Liver (tissue), 9 donors: ENCODE measurements around the gene EDAR. TPM values are rescaled to one million over a fixed set of nuclear protein-coding genes. Genes with fewer than 3 reads are reported as not detected.

Source experiments
- DNase-seq: peaks from one replicate; pipeline ENCODE4 v3.0.0-alpha.2; 2017; ENCODE audit warnings: low spot score
- H3K27ac ChIP-seq, 2 donors: one replicate each; pipeline ENCODE4 v1.7.0; 2013; ENCODE audit warnings: inconsistent platforms in 2 of 2, low read length in 2 of 2, control low read depth in 1 of 2, low read depth in 1 of 2, mild to moderate bottlenecking in 1 of 2
- H3K27me3 ChIP-seq, 4 donors: one replicate each; pipeline versions ENCODE4 v1.6.1 to v1.7.0; 2013; ENCODE audit warnings: low read length in 3 of 4, inconsistent platforms in 1 of 4, mild to moderate bottlenecking in 1 of 4, moderate library complexity in 1 of 4; ENCODE audit not compliant: control insufficient read depth in 4 of 4, insufficient read depth in 4 of 4
- H3K36me3 ChIP-seq, 4 donors: one replicate each; pipeline versions ENCODE4 v1.6.1 to v1.7.0; 2013; ENCODE audit warnings: low read length in 3 of 4, mild to moderate bottlenecking in 3 of 4, low read depth in 1 of 4, moderate library complexity in 1 of 4; ENCODE audit not compliant: control insufficient read depth in 4 of 4, insufficient read depth in 3 of 4
- H3K4me1 ChIP-seq, 4 donors: one replicate each; pipeline versions ENCODE4 v1.6.1 to v1.7.0; 2013; ENCODE audit warnings: low read length in 3 of 4, mild to moderate bottlenecking in 3 of 4, moderate library complexity in 1 of 4; ENCODE audit not compliant: control insufficient read depth in 4 of 4, insufficient read depth in 4 of 4
- H3K4me3 ChIP-seq, 3 donors: one replicate each; pipeline versions ENCODE4 v1.6.1 to v1.7.0; 2013; ENCODE audit warnings: low read length in 3 of 3, control low read depth in 1 of 3, low read depth in 1 of 3, mild to moderate bottlenecking in 1 of 3
- H3K9ac ChIP-seq, 2 donors: one replicate each; pipeline ENCODE4 v1.7.0; 2013; ENCODE audit warnings: low read length in 2 of 2, mild to moderate bottlenecking in 2 of 2, moderate library complexity in 2 of 2, control low read depth in 1 of 2, low read depth in 1 of 2
- H3K9me3 ChIP-seq, 4 donors: one replicate each; pipeline versions ENCODE4 v1.6.1 to v1.7.0; 2013; ENCODE audit warnings: low read length in 3 of 4; ENCODE audit not compliant: control insufficient read depth in 4 of 4
- EGR1 ChIP-seq, 2 donors: IDR thresholded peaks; 2 replicates each; pipeline ENCODE4 v1.6.1; 2016 to 2018; ENCODE audit warnings: antibody characterized with exemption in 2 of 2, low read depth in 2 of 2
- FOXA1 ChIP-seq: IDR thresholded peaks from 2 replicates; pipeline ENCODE4 v1.6.1; 2016; ENCODE audit warnings: antibody characterized with exemption
- FOXA2 ChIP-seq: IDR thresholded peaks from 2 replicates; pipeline ENCODE4 v1.6.1; 2016; ENCODE audit warnings: antibody characterized with exemption
- GABPA ChIP-seq, 2 donors: IDR thresholded peaks in 1 of 2; conservative IDR thresholded peaks in 1 of 2; 2 replicates each; pipeline ENCODE4 v1.6.1; 2016; ENCODE audit warnings: antibody characterized with exemption in 2 of 2, mild to moderate bottlenecking in 1 of 2, moderate library complexity in 1 of 2
- HNF4A ChIP-seq, 2 donors: conservative IDR thresholded peaks; 2 replicates each; pipeline ENCODE4 v1.6.1; 2016; ENCODE audit warnings: antibody characterized with exemption in 2 of 2, mild to moderate bottlenecking in 2 of 2
- HNF4G ChIP-seq: IDR thresholded peaks from 2 replicates; pipeline ENCODE4 v1.6.1; 2016; ENCODE audit warnings: antibody characterized with exemption
- JUND ChIP-seq, 2 donors: IDR thresholded peaks; 2 replicates each; pipeline ENCODE4 v1.6.1; 2016; ENCODE audit warnings: antibody characterized with exemption in 2 of 2
- NR2F2 ChIP-seq: IDR thresholded peaks from 2 replicates; pipeline ENCODE4 v1.6.1; 2016; ENCODE audit warnings: antibody characterized with exemption
- RAD21 ChIP-seq, 2 donors: IDR thresholded peaks; 2 replicates each; pipeline ENCODE4 v1.6.1; 2016; ENCODE audit warnings: antibody characterized with exemption in 2 of 2, mild to moderate bottlenecking in 2 of 2
- RXRA ChIP-seq, 2 donors: IDR thresholded peaks; 2 replicates each; pipeline ENCODE4 v1.6.1; 2017 to 2018; ENCODE audit warnings: antibody characterized with exemption in 2 of 2, mild to moderate bottlenecking in 1 of 2
- SP1 ChIP-seq: IDR thresholded peaks from 2 replicates; pipeline ENCODE4 v1.6.1; 2018; ENCODE audit warnings: antibody characterized with exemption, mild to moderate bottlenecking
- TAF1 ChIP-seq: conservative IDR thresholded peaks from 2 replicates; pipeline ENCODE4 v1.6.1; 2016; ENCODE audit warnings: antibody characterized with exemption, mild to moderate bottlenecking
- YY1 ChIP-seq: IDR thresholded peaks from 2 replicates; pipeline ENCODE4 v1.6.1; 2016; ENCODE audit warnings: antibody characterized with exemption, mild to moderate bottlenecking
- WGBS: extraction: QIAGEN DNeasy Blood & Tissue Kit; methylation state at CpG from one replicate; pipeline ENCODE4 v1.1.7; 2013; 5-methylcytosine and 5-hydroxymethylcytosine counted together
- polyA plus RNA-seq, 2 donors: library from polyadenylated mRNA; stranded (reverse) in 1 of 2; unstranded in 1 of 2; fragments of 200-250 nt in 1 of 2; fragments of >200 nt in 1 of 2; fragmentation: Nextera tagmentation in 1 of 2; extraction: Ambion mirVana in 1 of 2; gene quantifications; one replicate each; pipeline versions ENCODE4 v1.2.1 to v1.2.3, GENCODE V29; 2013 to 2015
- total RNA-seq, 2 donors: library from RNA; depleted of rRNA; stranded (reverse); fragments of >200 nt; gene quantifications; one replicate each; pipeline ENCODE4 v1.2.3, GENCODE V29; 2014
- TF ChIP-seq, protein P1 (sequence below): IDR thresholded peaks from 2 replicates; pipeline ENCODE4 v1.6.1; 2016; ENCODE audit warnings: antibody characterized with exemption
- TF ChIP-seq, protein P2 (sequence below): fragments of 150-350 bp; IDR thresholded peaks from 2 replicates; pipeline ENCODE4 v1.5.1; 2017; ENCODE audit warnings: improper control_type of control experiment, low read depth, low read length; ENCODE audit not compliant: missing input control
- TF ChIP-seq, protein P3 (sequence below): IDR thresholded peaks from 2 replicates; pipeline ENCODE4 v1.6.1; 2016; ENCODE audit warnings: antibody characterized with exemption
- TF ChIP-seq, protein P4 (sequence below): IDR thresholded peaks from 2 replicates; pipeline ENCODE4 v1.6.1; 2016; ENCODE audit warnings: antibody characterized with exemption
- TF ChIP-seq, protein P5 (sequence below): IDR thresholded peaks from 2 replicates; pipeline ENCODE4 v1.6.1; 2016; ENCODE audit warnings: antibody characterized with exemption, mild to moderate bottlenecking
- donor health status: healthy.
- donor health status: healthy.
- donor health status: healthy.
- donor health status: healthy.
- donor health status: healthy.

Gene EDAR
- total and polyA plus RNA-seq, 4 donors: 0.09 to 0.50 (median 0.10) TPM

DNA sequence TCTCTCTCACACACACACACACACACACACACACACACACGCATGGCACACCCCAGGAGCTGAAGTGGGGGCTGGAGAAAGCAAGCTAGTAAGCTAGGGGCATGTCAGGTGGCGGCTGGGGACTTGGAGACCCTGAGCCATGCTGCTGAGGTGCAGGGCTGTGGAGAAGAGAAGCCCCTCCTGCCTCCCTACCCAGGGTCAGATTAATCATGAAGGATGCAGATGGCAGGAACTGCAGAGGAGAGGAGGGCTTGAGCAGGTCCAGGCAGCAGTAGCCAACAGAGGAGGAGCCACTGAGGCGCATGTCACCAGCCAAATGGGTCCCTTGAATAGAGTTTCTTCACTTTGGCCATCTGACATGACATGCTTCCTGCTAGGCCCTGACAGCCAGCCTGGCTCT, 9.6 kb downstream of the EDAR start:
- Histone ChIP-seq H3K27me3 (no peaks in the 10 kb centered on the region), H3K27ac (no peak overlapping the region), H3K9ac (no peak overlapping the region), H3K36me3 (no peaks in the 10 kb centered on the region), H3K4me3 (no peak overlapping the region), H3K9me3 (no peaks in the 10 kb centered on the region), H3K4me1 (peaks cover 4 to 35% (median 23%) of the 10 kb centered on the region in 4 donors)
- WGBS: 92% methylated on average over 3 of the region's 3 CpGs
- TF ChIP-seq RAD21 (IDR thresholded peaks at IDR 0.05) (no peak), HNF4G (no peak), FOXA1 (no peak)
- no peak for DNase-seq

DNA sequence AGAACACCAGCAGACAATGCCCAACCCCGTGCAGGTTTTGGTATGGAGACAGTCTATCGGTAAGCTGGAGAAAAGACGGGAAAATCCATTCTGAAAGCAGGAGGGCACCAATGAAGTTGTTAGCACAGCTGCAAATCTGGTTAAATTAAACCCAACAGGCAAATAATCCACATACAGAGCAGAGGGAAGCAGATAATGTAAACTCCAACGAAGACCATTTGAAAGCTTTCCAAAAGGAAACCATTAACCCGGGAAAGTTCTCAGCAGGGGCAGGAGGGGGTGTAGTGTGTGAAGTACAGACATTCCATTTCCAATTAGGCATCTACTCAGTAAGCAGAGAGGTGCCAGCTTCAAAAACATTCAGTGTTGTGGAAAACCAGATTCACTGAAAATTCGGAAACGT, 10.3 kb downstream of the EDAR start:
- TF ChIP-seq FOXA1: no peak
- TF ChIP-seq NR2F2: no peak
- no peak for TF ChIP-seq GABPA (IDR thresholded peaks at IDR 0.05 in 1 of 2, conservative IDR thresholded peaks at IDR 0.05 in 1 of 2)
- no peak for TF ChIP-seq RAD21 (IDR thresholded peaks at IDR 0.05)
- TF ChIP-seq SP1: no peak
- no peak for TF ChIP-seq EGR1 (IDR thresholded peaks at IDR 0.05; ENCODE audit: low read depth in 2 of 2)
- Histone ChIP-seq H3K27ac (no peak overlapping the region), H3K27me3 (no peaks in the 10 kb centered on the region), H3K4me3 (no peak overlapping the region), H3K9ac (no peak overlapping the region), H3K9me3 (no peaks in the 10 kb centered on the region), H3K4me1 (peaks cover 4 to 29% (median 21%) of the 10 kb centered on the region in 4 donors), H3K36me3 (no peaks in the 10 kb centered on the region)
- 43% methylated on average over 7 of the region's 7 CpGs for WGBS
- DNase-seq: no peak

DNA sequence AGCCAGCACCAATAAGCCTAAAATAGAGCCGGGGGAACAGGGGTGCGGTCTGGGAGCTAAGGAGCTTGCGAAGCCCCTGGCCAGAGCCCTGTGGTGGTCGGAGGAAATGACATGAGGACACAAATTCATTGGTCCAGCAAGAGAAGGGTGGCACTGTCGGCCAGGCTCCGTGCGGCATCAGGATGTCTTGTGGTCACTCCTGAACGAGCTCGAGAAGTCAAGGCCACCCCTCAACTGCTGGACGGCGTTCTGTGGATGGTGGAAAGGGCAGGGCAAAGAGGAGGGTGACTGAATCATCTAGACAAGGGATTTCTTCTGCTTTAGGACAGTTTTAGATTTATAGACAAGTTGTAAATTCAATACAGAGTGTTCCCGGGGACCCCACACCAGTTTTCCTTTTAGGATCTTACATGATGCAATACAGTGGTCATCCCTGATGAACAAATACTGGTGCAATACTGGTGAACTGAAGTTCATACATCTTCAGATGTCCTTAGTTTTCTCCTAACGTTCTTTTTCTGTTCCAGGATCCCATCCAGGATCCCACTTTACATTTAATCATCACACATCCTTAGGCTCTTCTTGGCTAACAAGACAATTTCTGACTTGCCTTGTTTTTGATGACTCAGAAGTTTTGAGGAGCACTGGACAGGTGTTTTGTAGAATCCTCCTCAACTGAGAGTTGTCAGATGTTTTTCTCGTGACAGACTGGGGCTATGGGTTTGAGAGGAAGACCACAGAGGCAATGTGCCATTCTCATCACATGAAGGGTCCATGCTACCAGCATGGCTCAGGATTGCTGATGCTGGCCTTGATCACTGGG, 13.2 kb downstream of the EDAR start:
- no peaks in the 10 kb centered on the region for H3K36me3 ChIP-seq
- H3K27ac ChIP-seq: no peak overlapping the region
- no peak for TF ChIP-seq EGR1 (IDR thresholded peaks at IDR 0.05; ENCODE audit: low read depth in 2 of 2)
- no peak for TF ChIP-seq NR2F2
- TF ChIP-seq FOXA1: no peak
- TF ChIP-seq SP1: no peak
- TF ChIP-seq, protein P1, sequence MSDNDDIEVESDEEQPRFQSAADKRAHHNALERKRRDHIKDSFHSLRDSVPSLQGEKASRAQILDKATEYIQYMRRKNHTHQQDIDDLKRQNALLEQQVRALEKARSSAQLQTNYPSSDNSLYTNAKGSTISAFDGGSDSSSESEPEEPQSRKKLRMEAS: no peak
- TF ChIP-seq, protein P2, sequence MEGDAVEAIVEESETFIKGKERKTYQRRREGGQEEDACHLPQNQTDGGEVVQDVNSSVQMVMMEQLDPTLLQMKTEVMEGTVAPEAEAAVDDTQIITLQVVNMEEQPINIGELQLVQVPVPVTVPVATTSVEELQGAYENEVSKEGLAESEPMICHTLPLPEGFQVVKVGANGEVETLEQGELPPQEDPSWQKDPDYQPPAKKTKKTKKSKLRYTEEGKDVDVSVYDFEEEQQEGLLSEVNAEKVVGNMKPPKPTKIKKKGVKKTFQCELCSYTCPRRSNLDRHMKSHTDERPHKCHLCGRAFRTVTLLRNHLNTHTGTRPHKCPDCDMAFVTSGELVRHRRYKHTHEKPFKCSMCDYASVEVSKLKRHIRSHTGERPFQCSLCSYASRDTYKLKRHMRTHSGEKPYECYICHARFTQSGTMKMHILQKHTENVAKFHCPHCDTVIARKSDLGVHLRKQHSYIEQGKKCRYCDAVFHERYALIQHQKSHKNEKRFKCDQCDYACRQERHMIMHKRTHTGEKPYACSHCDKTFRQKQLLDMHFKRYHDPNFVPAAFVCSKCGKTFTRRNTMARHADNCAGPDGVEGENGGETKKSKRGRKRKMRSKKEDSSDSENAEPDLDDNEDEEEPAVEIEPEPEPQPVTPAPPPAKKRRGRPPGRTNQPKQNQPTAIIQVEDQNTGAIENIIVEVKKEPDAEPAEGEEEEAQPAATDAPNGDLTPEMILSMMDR: no peak
- TF ChIP-seq HNF4G: no peak
- no peak for TF ChIP-seq HNF4A (conservative IDR thresholded peaks at IDR 0.05)
- TF ChIP-seq, protein P3, sequence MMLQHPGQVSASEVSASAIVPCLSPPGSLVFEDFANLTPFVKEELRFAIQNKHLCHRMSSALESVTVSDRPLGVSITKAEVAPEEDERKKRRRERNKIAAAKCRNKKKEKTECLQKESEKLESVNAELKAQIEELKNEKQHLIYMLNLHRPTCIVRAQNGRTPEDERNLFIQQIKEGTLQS: no peak
- TF ChIP-seq JUND (IDR thresholded peaks at IDR 0.05): no peak
- no peak for TF ChIP-seq RXRA (IDR thresholded peaks at IDR 0.05)
- TF ChIP-seq TAF1: no peak
- TF ChIP-seq FOXA2: no peak
- TF ChIP-seq, protein P4, sequence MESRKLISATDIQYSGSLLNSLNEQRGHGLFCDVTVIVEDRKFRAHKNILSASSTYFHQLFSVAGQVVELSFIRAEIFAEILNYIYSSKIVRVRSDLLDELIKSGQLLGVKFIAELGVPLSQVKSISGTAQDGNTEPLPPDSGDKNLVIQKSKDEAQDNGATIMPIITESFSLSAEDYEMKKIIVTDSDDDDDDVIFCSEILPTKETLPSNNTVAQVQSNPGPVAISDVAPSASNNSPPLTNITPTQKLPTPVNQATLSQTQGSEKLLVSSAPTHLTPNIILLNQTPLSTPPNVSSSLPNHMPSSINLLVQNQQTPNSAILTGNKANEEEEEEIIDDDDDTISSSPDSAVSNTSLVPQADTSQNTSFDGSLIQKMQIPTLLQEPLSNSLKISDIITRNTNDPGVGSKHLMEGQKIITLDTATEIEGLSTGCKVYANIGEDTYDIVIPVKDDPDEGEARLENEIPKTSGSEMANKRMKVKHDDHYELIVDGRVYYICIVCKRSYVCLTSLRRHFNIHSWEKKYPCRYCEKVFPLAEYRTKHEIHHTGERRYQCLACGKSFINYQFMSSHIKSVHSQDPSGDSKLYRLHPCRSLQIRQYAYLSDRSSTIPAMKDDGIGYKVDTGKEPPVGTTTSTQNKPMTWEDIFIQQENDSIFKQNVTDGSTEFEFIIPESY: no peak
- no peak for TF ChIP-seq GABPA (IDR thresholded peaks at IDR 0.05 in 1 of 2, conservative IDR thresholded peaks at IDR 0.05 in 1 of 2)
- TF ChIP-seq, protein P5, sequence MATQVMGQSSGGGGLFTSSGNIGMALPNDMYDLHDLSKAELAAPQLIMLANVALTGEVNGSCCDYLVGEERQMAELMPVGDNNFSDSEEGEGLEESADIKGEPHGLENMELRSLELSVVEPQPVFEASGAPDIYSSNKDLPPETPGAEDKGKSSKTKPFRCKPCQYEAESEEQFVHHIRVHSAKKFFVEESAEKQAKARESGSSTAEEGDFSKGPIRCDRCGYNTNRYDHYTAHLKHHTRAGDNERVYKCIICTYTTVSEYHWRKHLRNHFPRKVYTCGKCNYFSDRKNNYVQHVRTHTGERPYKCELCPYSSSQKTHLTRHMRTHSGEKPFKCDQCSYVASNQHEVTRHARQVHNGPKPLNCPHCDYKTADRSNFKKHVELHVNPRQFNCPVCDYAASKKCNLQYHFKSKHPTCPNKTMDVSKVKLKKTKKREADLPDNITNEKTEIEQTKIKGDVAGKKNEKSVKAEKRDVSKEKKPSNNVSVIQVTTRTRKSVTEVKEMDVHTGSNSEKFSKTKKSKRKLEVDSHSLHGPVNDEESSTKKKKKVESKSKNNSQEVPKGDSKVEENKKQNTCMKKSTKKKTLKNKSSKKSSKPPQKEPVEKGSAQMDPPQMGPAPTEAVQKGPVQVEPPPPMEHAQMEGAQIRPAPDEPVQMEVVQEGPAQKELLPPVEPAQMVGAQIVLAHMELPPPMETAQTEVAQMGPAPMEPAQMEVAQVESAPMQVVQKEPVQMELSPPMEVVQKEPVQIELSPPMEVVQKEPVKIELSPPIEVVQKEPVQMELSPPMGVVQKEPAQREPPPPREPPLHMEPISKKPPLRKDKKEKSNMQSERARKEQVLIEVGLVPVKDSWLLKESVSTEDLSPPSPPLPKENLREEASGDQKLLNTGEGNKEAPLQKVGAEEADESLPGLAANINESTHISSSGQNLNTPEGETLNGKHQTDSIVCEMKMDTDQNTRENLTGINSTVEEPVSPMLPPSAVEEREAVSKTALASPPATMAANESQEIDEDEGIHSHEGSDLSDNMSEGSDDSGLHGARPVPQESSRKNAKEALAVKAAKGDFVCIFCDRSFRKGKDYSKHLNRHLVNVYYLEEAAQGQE: no peak
- no peak for TF ChIP-seq RAD21 (IDR thresholded peaks at IDR 0.05)
- TF ChIP-seq YY1: no peak
- H3K4me3 ChIP-seq: no peak overlapping the region
- no peaks in the 10 kb centered on the region for H3K9me3 ChIP-seq
- no peak for DNase-seq
- H3K9ac ChIP-seq: no peak overlapping the region
- peaks cover 0 to 7% (median 3%) of the 10 kb centered on the region in 4 donors for H3K4me1 ChIP-seq
- 93% methylated on average over 14 of the region's 14 CpGs for WGBS
- H3K27me3 ChIP-seq: no peaks in the 10 kb centered on the region
